Activated T-cell treated with anti-CD3 and anti-CD28 coated beads, Interleukin-2, amount 50 U/mL, for 72 hours (primary cell): ENCODE data around the gene CIT. TPM values are rescaled to one million over a fixed set of nuclear protein-coding genes. Genes with fewer than 3 reads are reported as not detected.
"Not testable (repeated sequence)": the region's sequence is repeated elsewhere in the genome, so short reads cannot be mapped to it uniquely, and the experiment has no call there.

Experiments used
- ATAC-seq, 2 donors: fragments of 150-1000 bp; cut with Tn5 transposase; replicated peaks in 1 of 2; 2 replicates each; pipeline ENCODE4 v1.10.0; 2021; ENCODE audit warnings: moderate library complexity in 2 of 2, mild to moderate bottlenecking in 1 of 2
- DNase-seq, 2 donors: peaks; one replicate each; pipeline ENCODE4 v3.0.0; 2021 to 2022; ENCODE audit warnings: mixed read lengths in 1 of 2
- H3K27ac Mint-ChIP-seq: one replicate; pipeline ENCODE4 v1.8.0; 2022; ENCODE audit warnings: mild to moderate bottlenecking, moderate library complexity, mixed read lengths
- H3K27me3 Mint-ChIP-seq: one replicate; pipeline ENCODE4 v1.8.0; 2022; ENCODE audit warnings: low read depth, mixed read lengths
- H3K36me3 Mint-ChIP-seq, 2 donors: one replicate each; pipeline ENCODE4 v1.8.0; 2022; ENCODE audit warnings: mixed read lengths in 2 of 2, mild to moderate bottlenecking in 1 of 2; ENCODE audit not compliant: insufficient read depth in 2 of 2
- H3K4me1 Mint-ChIP-seq: one replicate; pipeline ENCODE4 v1.8.0; 2022; ENCODE audit warnings: low read depth, mixed read lengths
- H3K4me3 Mint-ChIP-seq, 2 donors: one replicate each; pipeline ENCODE4 v1.8.0; 2022; ENCODE audit warnings: mild to moderate bottlenecking in 2 of 2, mixed read lengths in 2 of 2, moderate library complexity in 2 of 2
- H3K9me3 Mint-ChIP-seq, 2 donors: one replicate each; pipeline ENCODE4 v1.8.0; 2022; ENCODE audit warnings: mixed read lengths in 2 of 2
- total RNA-seq, 2 donors: library from RNA; stranded (reverse); gene quantifications; one replicate each; pipeline ENCODE4 v1.2.3, GENCODE V29; 2022

Gene CIT
- total RNA-seq, 2 donors from 2014 or later, result 44.6 to 52.1 TPM

- Mint-ChIP-seq H3K9me3 (peaks cover 0 to 5% of the 10 kb centered on the region in 2 donors), H3K36me3 (peaks cover 8 to 30% of the 10 kb centered on the region in 2 donors), H3K27me3 (no peaks in the 10 kb centered on the region), H3K4me1 (peaks cover 12% of the 10 kb centered on the region), H3K27ac (no peak overlapping the region), H3K4me3 (no peak overlapping the region)
- ATAC-seq, result no peak
- no peak for DNase-seq
Observed at GRCh38 chr12:119712721-119713120, 164.4 kb downstream of the CIT start.

GRCh38 chr12:119711693-119712092 lies 165.4 kb downstream of the CIT start:
- ATAC-seq, result no peak
- no peak for DNase-seq
- Mint-ChIP-seq H3K27me3 (no peaks in the 10 kb centered on the region), H3K4me3 (no peak overlapping the region), H3K9me3 (peaks cover 2 to 5% of the 10 kb centered on the region in 2 donors), H3K27ac (no peak overlapping the region), H3K36me3 (peaks cover 8 to 36% of the 10 kb centered on the region in 2 donors), H3K4me1 (peaks cover 12% of the 10 kb centered on the region)

GRCh38 chr12:119710965-119711551 lies 166.1 kb downstream of the CIT start:
- peaks cover 10 to 33% of the 10 kb centered on the region in 2 donors for H3K36me3 Mint-ChIP-seq
- DNase-seq, result no peak
- H3K9me3 Mint-ChIP-seq, result peaks cover 2 to 5% of the 10 kb centered on the region in 2 donors
- no peak overlapping the region for H3K27ac Mint-ChIP-seq
- no peak overlapping the region for H3K4me3 Mint-ChIP-seq
- ATAC-seq, result no peak
- H3K27me3 Mint-ChIP-seq, result no peaks in the 10 kb centered on the region
- H3K4me1 Mint-ChIP-seq, result peaks cover 7% of the 10 kb centered on the region

GRCh38 chr12:119710374-119710964 lies 166.7 kb downstream of the CIT start:
- H3K9me3 Mint-ChIP-seq, result peaks cover 2 to 5% of the 10 kb centered on the region in 2 donors
- DNase-seq (no peak), ATAC-seq (no peak)
- H3K27ac Mint-ChIP-seq, result no peak overlapping the region
- H3K27me3 Mint-ChIP-seq, result no peaks in the 10 kb centered on the region
- peaks cover 5% of the 10 kb centered on the region for H3K4me1 Mint-ChIP-seq
- H3K36me3 Mint-ChIP-seq, result peaks cover 10 to 33% of the 10 kb centered on the region in 2 donors
- no peak overlapping the region for H3K4me3 Mint-ChIP-seq

GRCh38 chr12:119706427-119706826 lies 170.7 kb downstream of the CIT start:
- ATAC-seq, H3K4me3 Mint-ChIP-seq, H3K27ac Mint-ChIP-seq, H3K9me3 Mint-ChIP-seq, H3K4me1 Mint-ChIP-seq, H3K27me3 Mint-ChIP-seq, DNase-seq: not testable (repeated sequence)
- H3K36me3 Mint-ChIP-seq, result peaks cover 2 to 14% of the 10 kb centered on the region in 2 donors

GRCh38 chr12:119705182-119705581 lies 171.9 kb downstream of the CIT start:
- H3K27ac Mint-ChIP-seq, result no peak overlapping the region
- no peak overlapping the region for H3K4me3 Mint-ChIP-seq
- ATAC-seq, result no peak
- H3K27me3 Mint-ChIP-seq, result no peaks in the 10 kb centered on the region
- peaks cover 0 to 2% of the 10 kb centered on the region in 2 donors for H3K9me3 Mint-ChIP-seq
- no peaks in the 10 kb centered on the region for H3K4me1 Mint-ChIP-seq
- peaks cover 2 to 16% of the 10 kb centered on the region in 2 donors for H3K36me3 Mint-ChIP-seq
- DNase-seq, result no peak

- H3K36me3 Mint-ChIP-seq, result peaks cover 2 to 15% of the 10 kb centered on the region in 2 donors
- H3K27ac Mint-ChIP-seq, result no peak overlapping the region
- no peaks in the 10 kb centered on the region for H3K4me1 Mint-ChIP-seq
- DNase-seq, result no peak
- no peaks in the 10 kb centered on the region for H3K27me3 Mint-ChIP-seq
- ATAC-seq, result no peak
- no peak overlapping the region for H3K4me3 Mint-ChIP-seq
- H3K9me3 Mint-ChIP-seq, result peaks cover 0 to 2% of the 10 kb centered on the region in 2 donors
Observed at GRCh38 chr12:119704065-119704747, 172.9 kb downstream of the CIT start.

- Mint-ChIP-seq H3K27me3 (no peaks in the 10 kb centered on the region), H3K4me3 (no peak overlapping the region), H3K4me1 (no peaks in the 10 kb centered on the region), H3K36me3 (peaks cover 0 to 3% of the 10 kb centered on the region in 2 donors), H3K27ac (no peak overlapping the region), H3K9me3 (no peaks in the 10 kb centered on the region)
- DNase-seq (no peak), ATAC-seq (no peak)
Observed at GRCh38 chr12:119700078-119700477, 177.0 kb downstream of the CIT start.

GRCh38 chr12:119699199-119699760 lies 177.8 kb downstream of the CIT start:
- Mint-ChIP-seq H3K4me1 (no peaks in the 10 kb centered on the region), H3K9me3 (no peaks in the 10 kb centered on the region), H3K27ac (no peak overlapping the region), H3K27me3 (no peaks in the 10 kb centered on the region), H3K36me3 (peaks cover 0 to 3% of the 10 kb centered on the region in 2 donors), H3K4me3 (no peak overlapping the region)
- ATAC-seq (no peak), DNase-seq (no peak)

- Mint-ChIP-seq H3K4me1 (no peaks in the 10 kb centered on the region), H3K27me3 (no peaks in the 10 kb centered on the region), H3K9me3 (no peaks in the 10 kb centered on the region), H3K36me3 (peaks cover 0 to 3% of the 10 kb centered on the region in 2 donors), H3K27ac (no peak overlapping the region), H3K4me3 (no peak overlapping the region)
- no peak for ATAC-seq
- no peak for DNase-seq
Observed at GRCh38 chr12:119696943-119697342, 180.2 kb downstream of the CIT start.

- no peak for DNase-seq
- Mint-ChIP-seq H3K36me3 (peaks cover 1 to 2% of the 10 kb centered on the region in 2 donors), H3K27me3 (no peaks in the 10 kb centered on the region), H3K4me1 (no peaks in the 10 kb centered on the region), H3K9me3 (no peaks in the 10 kb centered on the region), H3K4me3 (no peak overlapping the region), H3K27ac (no peak overlapping the region)
- ATAC-seq, result no peak
Observed at GRCh38 chr12:119695034-119695433, 182.1 kb downstream of the CIT start.

- DNase-seq (no peak), ATAC-seq (no peak)
- Mint-ChIP-seq H3K4me3 (no peak overlapping the region), H3K36me3 (peaks cover 1 to 2% of the 10 kb centered on the region in 2 donors), H3K27me3 (no peaks in the 10 kb centered on the region), H3K27ac (no peak overlapping the region), H3K9me3 (no peaks in the 10 kb centered on the region), H3K4me1 (no peaks in the 10 kb centered on the region)
Observed at GRCh38 chr12:119694111-119694510, 183.0 kb downstream of the CIT start.

GRCh38 chr12:119693511-119693910 lies 183.6 kb downstream of the CIT start:
- Mint-ChIP-seq H3K27ac (no peak overlapping the region), H3K27me3 (no peaks in the 10 kb centered on the region), H3K9me3 (no peaks in the 10 kb centered on the region), H3K4me3 (no peak overlapping the region), H3K4me1 (no peaks in the 10 kb centered on the region), H3K36me3 (peaks cover 1 to 2% of the 10 kb centered on the region in 2 donors)
- no peak for DNase-seq
- ATAC-seq, result no peak
